Calu3 (cell line): ENCODE results near the gene VSIG10L2. TPM values are rescaled to one million over a fixed set of nuclear protein-coding genes. Genes with fewer than 3 reads are reported as not detected.
A peak's percentile ranks its signal among the peaks of the same experiment; 100 is the strongest.

ENCODE experiments used
- BruUV-seq: library from RNA; stranded (reverse); fragments of 400-500 nt; replicated peaks from 2 replicates; lab custom pipeline; 2021; lab: Mats Ljungman, UMichigan
- CTCF ChIA-PET: fragments of 300-600 bp; sonication (Branson Sonifier 250); formaldehyde crosslinking; loops from one replicate; lab custom pipeline; 2022; ENCODE audit warnings: antibody characterized with exemption; lab: Charles Lee
- DNase-seq: peaks from one replicate; pipeline ENCODE4 v3.0.0; 2022
- H3K27ac Mint-ChIP-seq: one replicate; pipeline ENCODE4 v1.8.0; 2022; ENCODE audit warnings: mixed read lengths; ENCODE audit not compliant: unreplicated experiment
- H3K27me3 Mint-ChIP-seq: one replicate; pipeline ENCODE4 v1.8.0; 2022; ENCODE audit warnings: mixed read lengths; ENCODE audit not compliant: unreplicated experiment
- H3K36me3 Mint-ChIP-seq: one replicate; pipeline ENCODE4 v1.8.0; 2022; ENCODE audit warnings: mild to moderate bottlenecking, moderate library complexity, mixed read lengths; ENCODE audit not compliant: insufficient read depth, unreplicated experiment
- H3K4me1 Mint-ChIP-seq: one replicate; pipeline ENCODE4 v1.8.0; 2022; ENCODE audit warnings: mild to moderate bottlenecking, low read depth, mixed read lengths; ENCODE audit not compliant: unreplicated experiment
- H3K4me3 Mint-ChIP-seq: one replicate; pipeline ENCODE4 v1.8.0; 2022; ENCODE audit warnings: mild to moderate bottlenecking, low read depth, moderate library complexity, mixed read lengths; ENCODE audit not compliant: unreplicated experiment
- H3K9me3 Mint-ChIP-seq: one replicate; pipeline ENCODE4 v1.8.0; 2022; ENCODE audit warnings: low read depth, mixed read lengths; ENCODE audit not compliant: unreplicated experiment
- intact Hi-C: fragments of 100-400 bp; cut with micrococcal nuclease; formaldehyde crosslinking; loops from one replicate; pipeline ENCODE4 v1.10.0; 2022; ENCODE audit not compliant: unreplicated experiment
- total RNA-seq: library from RNA; stranded (reverse); gene quantifications from 2 replicates; pipeline ENCODE4 v1.2.3, GENCODE V29; 2022
- TF ChIP-seq, protein P1 (sequence below): fragments of 200-600 bp; IDR thresholded peaks from one replicate; pipeline ENCODE4 v1.8.0; 2022; ENCODE audit warnings: antibody characterized with exemption; ENCODE audit not compliant: unreplicated experiment

The VSIG10L2 gene
- total RNA-seq, 1 experiment from 2014 or later: not detected

DNA sequence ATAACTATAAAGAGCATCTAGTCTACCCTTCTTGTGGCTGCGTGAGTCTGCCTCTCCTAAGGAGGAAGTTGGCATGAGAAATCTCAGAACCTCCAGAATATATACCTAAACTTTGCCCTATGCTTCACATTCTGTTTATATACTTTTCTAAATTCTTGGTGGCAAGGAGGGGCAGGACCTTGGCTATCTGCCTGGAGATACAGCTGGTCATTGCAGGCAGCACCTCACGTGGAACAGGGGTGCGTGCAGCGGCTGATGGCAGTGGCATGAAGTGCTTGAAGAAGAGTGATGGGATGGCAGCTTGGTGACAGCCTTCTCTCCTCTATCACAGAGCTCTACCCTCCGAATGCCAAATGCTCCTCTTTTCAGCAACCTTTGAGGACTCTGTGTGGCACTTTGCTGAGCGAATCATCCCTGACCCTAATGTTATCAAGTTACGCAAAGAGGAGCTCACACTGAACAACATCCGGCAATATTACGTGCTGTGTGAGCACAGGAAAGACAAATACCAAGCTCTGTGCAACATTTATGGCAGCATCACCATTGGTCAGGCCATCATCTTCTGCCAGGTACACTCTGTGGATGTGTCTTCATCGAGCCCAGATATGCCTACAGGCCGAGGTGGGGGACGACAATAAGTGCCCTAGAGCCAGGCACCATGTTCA lies 29.0 kb upstream of the VSIG10L2 start:
- TF ChIP-seq, protein P1, sequence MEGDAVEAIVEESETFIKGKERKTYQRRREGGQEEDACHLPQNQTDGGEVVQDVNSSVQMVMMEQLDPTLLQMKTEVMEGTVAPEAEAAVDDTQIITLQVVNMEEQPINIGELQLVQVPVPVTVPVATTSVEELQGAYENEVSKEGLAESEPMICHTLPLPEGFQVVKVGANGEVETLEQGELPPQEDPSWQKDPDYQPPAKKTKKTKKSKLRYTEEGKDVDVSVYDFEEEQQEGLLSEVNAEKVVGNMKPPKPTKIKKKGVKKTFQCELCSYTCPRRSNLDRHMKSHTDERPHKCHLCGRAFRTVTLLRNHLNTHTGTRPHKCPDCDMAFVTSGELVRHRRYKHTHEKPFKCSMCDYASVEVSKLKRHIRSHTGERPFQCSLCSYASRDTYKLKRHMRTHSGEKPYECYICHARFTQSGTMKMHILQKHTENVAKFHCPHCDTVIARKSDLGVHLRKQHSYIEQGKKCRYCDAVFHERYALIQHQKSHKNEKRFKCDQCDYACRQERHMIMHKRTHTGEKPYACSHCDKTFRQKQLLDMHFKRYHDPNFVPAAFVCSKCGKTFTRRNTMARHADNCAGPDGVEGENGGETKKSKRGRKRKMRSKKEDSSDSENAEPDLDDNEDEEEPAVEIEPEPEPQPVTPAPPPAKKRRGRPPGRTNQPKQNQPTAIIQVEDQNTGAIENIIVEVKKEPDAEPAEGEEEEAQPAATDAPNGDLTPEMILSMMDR: no peak
- H3K4me3 Mint-ChIP-seq: no peak overlapping the region
- CTCF ChIA-PET: no interaction called here
- intact Hi-C loops: no loop called here
- H3K4me1 Mint-ChIP-seq: peaks cover 9% of the 10 kb centered on the region
- H3K27me3 Mint-ChIP-seq: peaks cover 54% of the 10 kb centered on the region
- H3K9me3 Mint-ChIP-seq: no peaks in the 10 kb centered on the region
- H3K36me3 Mint-ChIP-seq: no peaks in the 10 kb centered on the region
- no TSS peak for BruUV-seq
- DNase-seq: peak; percentile 23
- H3K27ac Mint-ChIP-seq: no peak overlapping the region

DNA sequence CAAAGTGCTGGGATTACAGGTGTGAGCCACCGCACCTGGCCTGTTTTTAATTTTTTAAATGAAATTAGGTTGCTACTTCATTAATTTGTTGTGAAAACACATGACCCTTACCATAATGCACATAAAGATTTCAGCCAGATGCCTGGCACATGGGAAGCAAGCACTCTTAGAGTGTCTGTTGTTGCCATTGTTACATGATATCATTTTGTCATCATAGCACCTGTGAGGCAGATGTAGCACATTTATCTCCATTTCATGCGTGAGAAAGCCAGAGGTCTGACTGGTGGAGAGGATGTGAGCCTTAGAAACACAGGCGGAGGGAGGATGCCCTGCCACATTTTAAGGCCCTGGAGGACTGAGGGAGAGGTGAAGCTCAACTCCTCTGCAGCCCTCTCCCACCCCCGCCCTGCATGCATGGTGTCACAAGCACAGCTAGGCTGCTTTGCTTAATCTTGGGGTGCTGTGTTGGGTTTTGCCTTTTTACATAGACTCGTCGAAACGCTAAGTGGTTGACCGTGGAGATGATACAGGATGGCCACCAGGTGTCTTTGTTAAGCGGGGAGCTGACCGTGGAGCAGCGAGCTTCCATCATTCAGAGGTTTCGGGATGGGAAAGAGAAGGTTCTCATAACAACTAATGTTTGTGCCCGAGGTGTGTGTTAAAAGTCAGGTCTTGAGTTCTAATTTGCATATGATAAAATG lies 27.6 kb upstream of the VSIG10L2 start:
- H3K9me3 Mint-ChIP-seq: no peaks in the 10 kb centered on the region

DNA sequence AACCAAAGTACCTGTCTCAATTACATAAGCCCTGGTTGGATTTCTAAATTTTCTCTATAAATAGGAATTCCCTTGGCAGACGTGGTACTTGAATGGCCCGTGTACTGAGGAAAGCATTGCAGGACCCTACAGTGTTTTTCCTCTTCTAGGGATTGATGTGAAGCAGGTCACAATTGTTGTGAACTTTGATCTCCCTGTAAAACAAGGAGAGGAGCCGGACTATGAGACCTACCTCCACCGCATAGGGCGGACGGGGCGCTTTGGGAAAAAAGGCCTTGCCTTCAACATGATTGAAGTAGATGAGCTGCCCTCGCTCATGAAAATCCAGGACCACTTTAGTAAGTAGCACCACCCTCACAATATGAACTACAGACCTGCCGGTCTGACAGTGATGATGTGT lies 24.8 kb upstream of the VSIG10L2 start:
- CTCF ChIA-PET: no interaction called here
- no peaks in the 10 kb centered on the region for H3K9me3 Mint-ChIP-seq
- no peaks in the 10 kb centered on the region for H3K36me3 Mint-ChIP-seq
- TF ChIP-seq, protein P1: no peak
- no TSS peak for BruUV-seq
- no peak overlapping the region for H3K4me3 Mint-ChIP-seq
- intact Hi-C loops: no loop called here
- peaks cover 9% of the 10 kb centered on the region for H3K4me1 Mint-ChIP-seq
- no peak for DNase-seq
- peaks cover 53% of the 10 kb centered on the region for H3K27me3 Mint-ChIP-seq
- no peak overlapping the region for H3K27ac Mint-ChIP-seq

More for the DNA sequence above, 27.6 kb upstream of the VSIG10L2 start:
- no peak for DNase-seq
- Mint-ChIP-seq H3K4me1 (peaks cover 9% of the 10 kb centered on the region), H3K27me3 (peaks cover 50% of the 10 kb centered on the region), H3K4me3 (no peak overlapping the region), H3K27ac (no peak overlapping the region), H3K36me3 (no peaks in the 10 kb centered on the region)
- CTCF ChIA-PET: no interaction called here
- no TSS peak for BruUV-seq
- TF ChIP-seq, protein P1: no peak
- intact Hi-C loops: no loop called here

DNA sequence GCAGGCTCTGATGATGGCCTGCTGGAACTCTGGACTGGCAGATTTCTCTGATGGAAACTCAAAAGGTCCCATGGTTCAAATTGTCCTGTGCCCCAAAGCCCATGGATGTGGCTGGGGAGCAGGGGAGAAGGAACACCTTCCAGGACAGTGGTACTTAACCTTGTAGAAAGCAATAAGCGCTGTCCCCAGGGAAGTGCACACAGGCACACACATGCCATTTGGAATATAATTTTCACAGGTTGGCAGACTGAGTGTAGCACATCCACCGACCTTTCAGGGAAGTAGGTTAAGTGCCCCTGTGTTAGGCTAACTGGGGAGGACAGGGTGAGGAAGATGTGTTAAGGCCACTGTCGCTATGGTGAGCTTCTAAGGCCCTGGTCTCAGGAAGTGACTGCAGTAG lies 23.7 kb upstream of the VSIG10L2 start:
- H3K4me1 Mint-ChIP-seq: no peaks in the 10 kb centered on the region
- CTCF ChIA-PET: no interaction called here
- no peak overlapping the region for H3K27ac Mint-ChIP-seq
- H3K4me3 Mint-ChIP-seq: no peak overlapping the region
- peaks cover 53% of the 10 kb centered on the region for H3K27me3 Mint-ChIP-seq
- no TSS peak for BruUV-seq
- intact Hi-C loops: no loop called here
- H3K9me3 Mint-ChIP-seq: no peaks in the 10 kb centered on the region
- no peaks in the 10 kb centered on the region for H3K36me3 Mint-ChIP-seq
- TF ChIP-seq, protein P1: no peak
- DNase-seq: no peak
